HG03571 (cell line): ENCODE data around the gene PROB1.

ENCODE experiments used
- ATAC-seq: cut with Tn5 transposase; IDR thresholded peaks from one replicate; pipeline ENCODE4 v1.9.1; 2021; ENCODE audit not compliant: unreplicated experiment

The PROB1 gene

DNA sequence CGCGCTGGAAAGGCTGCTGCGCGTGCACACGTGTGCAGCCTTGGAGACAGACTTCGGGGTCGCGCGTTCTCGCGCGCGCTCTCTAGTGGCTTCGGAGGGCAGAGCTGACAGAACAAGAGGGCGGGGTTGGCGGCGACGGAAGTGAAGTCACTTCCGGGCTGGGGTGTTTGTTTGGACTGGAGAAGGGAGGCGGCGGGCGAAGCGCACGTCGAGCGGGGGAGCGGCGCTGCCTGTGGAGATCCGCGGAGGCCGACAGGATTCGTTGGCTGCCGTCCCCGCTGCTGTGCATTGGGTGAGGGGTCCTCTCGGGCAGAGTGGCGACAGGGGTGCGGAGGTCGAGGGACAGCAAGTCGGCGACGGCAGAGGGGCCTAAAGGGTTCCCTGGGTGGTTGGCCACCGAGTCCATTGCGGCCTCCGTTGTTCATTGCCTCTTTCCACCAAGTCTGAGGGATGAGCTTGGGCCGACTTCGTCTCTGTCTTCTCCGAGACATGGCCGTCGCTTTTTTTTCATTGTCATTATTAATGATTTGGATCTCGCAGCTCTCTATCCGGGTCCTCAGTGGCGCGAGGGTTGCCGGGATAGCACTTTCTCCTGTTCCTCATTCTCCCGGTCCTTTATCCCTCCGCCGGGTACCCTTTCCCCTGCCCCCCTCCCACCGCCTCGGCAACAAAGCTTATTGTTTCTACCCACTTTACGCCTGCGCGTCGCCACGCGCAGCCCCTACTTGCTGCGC, 53.0 kb downstream of the PROB1 start, which contains the start of gene PAIP2:
Gene PAIP2, plus strand, starts transcription at position 166 of the 734 bp plus-strand sequence. CDS start 21,931 bp downstream, outside the sequence.
- peak; percentile 88 for ATAC-seq

GRCh38 chr5:139341187-139341688, 53.7 kb downstream of the PROB1 start:
- no peak for ATAC-seq
